ENCODE measurements around the gene DNAJC7. TPM values are rescaled to one million over a fixed set of nuclear protein-coding genes. Genes with fewer than 3 reads are reported as not detected.
A peak's percentile ranks its signal among the peaks of the same experiment; 100 is the strongest.

The DNAJC7 gene
- total and polyA plus RNA-seq, 12 donors: 44.4 to 148 (median 81.1) TPM

- intact Hi-C loops (cut with DNase I): loop anchor here (10.0 kb wide), 2 partner anchors 152 to 222 kb away; partner anchors contain the start of gene HAP1 (in 1 of the 2)
- 83 to 95% (median 91%) methylated on average over 6 of the region's 6 CpGs for WGBS, 4 donors
- Histone ChIP-seq H3K4me1 (replicated peaks in 1 of 2) (no peaks in the 10 kb centered on the region), H3K27me3 (no peaks in the 10 kb centered on the region), H3K9me3 (replicated peaks in 1 of 3) (no peaks in the 10 kb centered on the region), H3K36me3 (replicated peaks in 1 of 2) (no peaks in the 10 kb centered on the region), H3K27ac (no peak overlapping the region), H3K4me3 (no peak overlapping the region)
- no peak for TF ChIP-seq CTCF (IDR thresholded peaks at IDR 0.05)
- TF ChIP-seq POLR2A (IDR thresholded peaks at IDR 0.05): no peak
- DNase-seq: no peak
Measured at GRCh38 chr17:41956522-41956921, 60.7 kb downstream of the DNAJC7 start.

- Histone ChIP-seq H3K9me3 (replicated peaks in 1 of 3) (no peaks in the 10 kb centered on the region), H3K4me1 (replicated peaks in 1 of 2) (no peaks in the 10 kb centered on the region), H3K27me3 (no peaks in the 10 kb centered on the region), H3K36me3 (replicated peaks in 1 of 2) (no peaks in the 10 kb centered on the region), H3K4me3 (no peak overlapping the region), H3K27ac (no peak overlapping the region)
- no peak for DNase-seq
- TF ChIP-seq CTCF (IDR thresholded peaks at IDR 0.05) (no peak), POLR2A (IDR thresholded peaks at IDR 0.05) (no peak)
- intact Hi-C loops (cut with DNase I): no loop called here
- WGBS, 4 donors: 75 to 89% (median 85%) methylated on average over 8 to 11 of the region's 11 CpGs
Measured at GRCh38 chr17:41948762-41949460, 68.3 kb downstream of the DNAJC7 start.

GRCh38 chr17:41944943-41945342 lies 72.3 kb downstream of the DNAJC7 start:
- WGBS, 4 donors: 42 to 64% (median 48%) methylated on average over 3 of the region's 3 CpGs
- peak in 2 of 7 donors; percentile 48 to 56 for DNase-seq
- TF ChIP-seq CTCF (IDR thresholded peaks at IDR 0.05): no peak
- Histone ChIP-seq H3K4me1 (replicated peaks in 1 of 2) (no peaks in the 10 kb centered on the region), H3K9me3 (replicated peaks in 1 of 3) (no peaks in the 10 kb centered on the region), H3K27me3 (no peaks in the 10 kb centered on the region), H3K27ac (no peak overlapping the region), H3K4me3 (no peak overlapping the region), H3K36me3 (replicated peaks in 1 of 2) (no peaks in the 10 kb centered on the region)
- intact Hi-C loops (cut with DNase I): no loop called here

- intact Hi-C loops (cut with DNase I): no loop called here
- Histone ChIP-seq H3K4me3 (no peak overlapping the region), H3K9me3 (replicated peaks in 1 of 3) (no peaks in the 10 kb centered on the region), H3K4me1 (replicated peaks in 1 of 2) (no peaks in the 10 kb centered on the region), H3K36me3 (replicated peaks in 1 of 2) (no peaks in the 10 kb centered on the region), H3K27me3 (no peaks in the 10 kb centered on the region), H3K27ac (no peak overlapping the region)
- DNase-seq: no peak
- TF ChIP-seq CTCF (IDR thresholded peaks at IDR 0.05): no peak
- no peak for TF ChIP-seq POLR2A (IDR thresholded peaks at IDR 0.05)
- 87 to 95% (median 93%) methylated on average over 3 of the region's 3 CpGs for WGBS, 4 donors
Measured at GRCh38 chr17:41943492-41943891, 73.7 kb downstream of the DNAJC7 start.

All from adrenal gland (tissue), 12 donors.